ENCODE measurements around the gene NCOA5. TPM values are rescaled to one million over a fixed set of nuclear protein-coding genes. Genes with fewer than 3 reads are reported as not detected.
A peak's percentile ranks its signal among the peaks of the same experiment; 100 is the strongest.

Gene NCOA5
- total RNA-seq, 2 donors from 2014 or later = 14.5 to 15.0 TPM

DNA sequence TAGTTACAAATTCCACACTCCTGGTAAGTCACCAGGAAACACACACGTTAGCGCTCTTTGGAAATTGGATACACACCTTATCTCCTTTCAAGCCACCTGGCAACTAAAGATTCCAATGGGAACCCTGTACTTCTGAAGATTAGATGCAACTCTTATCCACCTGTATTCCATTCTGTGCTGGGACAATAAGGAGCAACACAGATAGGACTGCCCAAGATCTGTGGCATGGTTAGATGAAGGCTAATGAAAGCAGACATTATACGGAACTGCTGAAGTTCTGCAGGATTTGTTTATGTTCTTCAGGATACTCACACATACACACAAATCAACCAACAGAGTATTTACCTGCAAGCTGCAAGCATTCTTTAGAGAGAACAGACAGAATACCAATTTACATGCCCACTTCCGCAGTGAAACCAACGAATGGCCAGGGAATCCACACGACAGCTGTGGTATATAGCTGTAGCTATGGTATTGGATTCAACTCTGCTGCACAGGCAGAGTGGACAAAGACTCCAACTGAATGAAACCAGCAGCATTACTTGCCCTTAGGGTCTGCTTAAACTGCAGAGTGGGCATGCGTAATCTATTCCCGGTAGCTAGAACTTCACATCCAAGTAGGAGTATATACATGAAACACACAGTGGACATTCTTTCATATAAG lies 12.0 kb downstream of the NCOA5 start:
- ATAC-seq = no peak
- H3K27me3 Mint-ChIP-seq = no peaks in the 10 kb centered on the region

DNA sequence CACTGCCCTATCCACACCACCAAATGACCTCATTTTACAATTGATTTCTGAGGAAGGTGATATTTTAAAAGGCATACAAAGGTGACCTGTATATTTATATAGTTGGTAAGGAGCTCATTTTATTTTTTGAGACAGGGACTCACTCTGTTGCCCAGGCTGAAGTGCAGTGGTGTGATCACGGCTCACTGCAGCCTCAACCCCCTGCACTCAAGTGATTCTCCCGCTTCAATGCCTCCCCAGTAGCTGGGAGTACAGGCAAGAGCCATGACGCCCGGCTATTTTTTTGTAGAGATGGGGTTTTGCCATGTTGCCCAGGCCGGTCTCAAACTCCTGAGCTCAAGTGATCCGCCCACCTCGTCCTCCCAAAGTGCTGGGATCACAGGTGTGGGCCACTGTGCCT lies 13.0 kb downstream of the NCOA5 start:
- no peaks in the 10 kb centered on the region for H3K27me3 Mint-ChIP-seq

More for the DNA sequence above, 12.0 kb downstream of the NCOA5 start:
- H3K4me1 Mint-ChIP-seq = peaks cover 20% of the 10 kb centered on the region
- H3K9me3 ChIP-seq (ENCODE audit: control insufficient read depth, low read length, poor library complexity, severe bottlenecking) = no peaks in the 10 kb centered on the region
- H3K36me3 Mint-ChIP-seq (ENCODE audit: low read depth) = peaks cover 7% of the 10 kb centered on the region
- H3K4me3 Mint-ChIP-seq = no peak overlapping the region
- H3K27ac Mint-ChIP-seq = no peak overlapping the region
- DNase-seq = no peak

DNA sequence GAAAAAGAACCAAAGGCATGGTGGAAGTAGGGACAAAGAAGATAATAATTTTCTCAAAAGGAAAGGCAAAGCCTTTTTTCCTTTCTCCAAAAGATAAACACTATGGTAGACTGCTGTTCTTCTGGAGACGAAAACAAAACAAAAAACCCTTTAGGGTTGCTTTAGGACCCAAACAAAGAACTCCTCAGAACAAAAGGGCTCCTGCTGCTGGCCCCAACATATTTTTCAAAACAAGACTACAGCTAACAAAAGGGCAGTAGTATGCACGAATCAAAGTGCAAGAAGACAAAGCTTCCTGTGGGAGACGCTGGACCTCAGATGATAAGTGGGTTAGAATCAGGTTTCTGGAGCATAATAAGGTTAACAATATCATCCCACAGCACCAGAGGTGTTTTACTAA lies 15.8 kb downstream of the NCOA5 start:
- peaks cover 8% of the 10 kb centered on the region for H3K4me1 Mint-ChIP-seq
- no peaks in the 10 kb centered on the region for H3K9me3 ChIP-seq (ENCODE audit: control insufficient read depth, low read length, poor library complexity, severe bottlenecking)
- ATAC-seq (no peak), DNase-seq (no peak)
- H3K27me3 Mint-ChIP-seq = no peaks in the 10 kb centered on the region
- H3K4me3 Mint-ChIP-seq = no peak overlapping the region
- no peak overlapping the region for H3K27ac Mint-ChIP-seq
- H3K36me3 Mint-ChIP-seq (ENCODE audit: low read depth) = peaks cover 8% of the 10 kb centered on the region

More for the DNA sequence above, 13.0 kb downstream of the NCOA5 start:
- no peak for DNase-seq
- no peaks in the 10 kb centered on the region for H3K9me3 ChIP-seq (ENCODE audit: control insufficient read depth, low read length, poor library complexity, severe bottlenecking)
- ATAC-seq = no peak
- peaks cover 7% of the 10 kb centered on the region for H3K36me3 Mint-ChIP-seq (ENCODE audit: low read depth)
- no peak overlapping the region for H3K4me3 Mint-ChIP-seq
- peaks cover 14% of the 10 kb centered on the region for H3K4me1 Mint-ChIP-seq
- no peak overlapping the region for H3K27ac Mint-ChIP-seq

DNA sequence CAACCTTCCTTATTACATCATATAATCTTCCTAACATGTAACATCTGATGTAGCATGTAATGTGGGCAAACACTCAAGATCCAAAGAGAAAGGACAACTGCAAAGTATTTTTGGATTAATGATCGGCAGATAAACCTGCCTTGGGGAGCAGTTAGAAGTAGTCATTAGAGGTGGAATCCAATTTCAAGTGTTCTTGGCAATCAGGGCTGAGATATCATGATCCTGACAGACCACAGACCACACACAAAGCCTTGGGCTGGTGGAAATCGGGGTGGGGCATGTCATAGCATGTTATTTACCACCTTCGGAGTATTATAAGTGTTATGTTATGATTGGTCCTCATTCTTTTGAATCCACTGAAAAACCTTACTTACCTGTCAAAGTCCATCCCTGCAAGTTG lies 16.3 kb downstream of the NCOA5 start:
- no peak overlapping the region for H3K27ac Mint-ChIP-seq
- no peak for ATAC-seq
- H3K36me3 Mint-ChIP-seq (ENCODE audit: low read depth) = peaks cover 10% of the 10 kb centered on the region

DNA sequence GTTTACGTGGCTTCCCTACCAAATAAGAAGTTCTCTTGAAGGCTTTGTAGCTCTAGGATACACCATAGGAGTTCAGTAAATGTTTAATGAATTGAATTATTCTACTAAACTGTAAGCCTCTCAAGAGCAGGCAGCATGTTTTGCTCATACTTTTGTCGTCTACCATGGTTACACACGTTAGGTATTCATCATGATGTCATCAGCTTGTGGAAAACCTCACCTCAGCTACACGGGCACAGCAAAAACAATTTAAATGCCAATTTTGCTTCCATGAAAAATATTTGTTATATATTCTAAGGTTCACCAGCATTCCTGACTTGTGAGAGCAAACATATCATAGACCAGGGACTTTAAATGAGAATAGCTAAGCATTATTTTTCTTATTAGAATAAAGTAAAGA lies 16.7 kb downstream of the NCOA5 start:
- no peak overlapping the region for H3K27ac Mint-ChIP-seq
- H3K36me3 Mint-ChIP-seq (ENCODE audit: low read depth) = peaks cover 12% of the 10 kb centered on the region

More for the DNA sequence above, 16.3 kb downstream of the NCOA5 start:
- H3K9me3 ChIP-seq (ENCODE audit: control insufficient read depth, low read length, poor library complexity, severe bottlenecking) = no peaks in the 10 kb centered on the region
- H3K4me1 Mint-ChIP-seq = peaks cover 8% of the 10 kb centered on the region
- no peak for DNase-seq
- H3K4me3 Mint-ChIP-seq = no peak overlapping the region
- no peaks in the 10 kb centered on the region for H3K27me3 Mint-ChIP-seq

DNA sequence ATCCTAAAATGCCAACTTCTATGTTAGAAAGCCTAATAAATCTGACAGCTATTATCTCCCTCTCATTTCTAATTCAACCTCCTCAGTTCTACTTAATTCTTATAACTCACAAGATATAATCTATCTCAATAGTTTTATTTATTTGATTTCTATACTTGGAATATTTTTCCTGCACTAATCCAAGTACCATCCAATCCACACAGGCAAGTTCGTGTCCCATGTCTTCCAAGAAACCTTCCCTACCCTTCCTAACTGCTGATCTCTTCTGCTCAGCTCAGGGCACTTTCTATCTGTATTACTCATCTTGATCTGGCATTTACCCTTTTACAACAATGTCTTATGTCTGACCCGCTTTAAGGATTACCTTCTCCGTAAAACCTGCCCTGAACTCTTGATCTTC lies 18.2 kb downstream of the NCOA5 start:
- Mint-ChIP-seq H3K27ac (no peak overlapping the region), H3K27me3 (no peaks in the 10 kb centered on the region), H3K36me3 (ENCODE audit: low read depth) (peaks cover 12% of the 10 kb centered on the region), H3K4me3 (no peak overlapping the region), H3K4me1 (peaks cover 8% of the 10 kb centered on the region)
- no peak for DNase-seq
- no peak for ATAC-seq
- no peaks in the 10 kb centered on the region for H3K9me3 ChIP-seq (ENCODE audit: control insufficient read depth, low read length, poor library complexity, severe bottlenecking)

More for the DNA sequence above, 16.7 kb downstream of the NCOA5 start:
- no peaks in the 10 kb centered on the region for H3K9me3 ChIP-seq (ENCODE audit: control insufficient read depth, low read length, poor library complexity, severe bottlenecking)
- ATAC-seq = no peak
- DNase-seq = no peak
- Mint-ChIP-seq H3K4me1 (peaks cover 8% of the 10 kb centered on the region), H3K27me3 (no peaks in the 10 kb centered on the region), H3K4me3 (no peak overlapping the region)

DNA sequence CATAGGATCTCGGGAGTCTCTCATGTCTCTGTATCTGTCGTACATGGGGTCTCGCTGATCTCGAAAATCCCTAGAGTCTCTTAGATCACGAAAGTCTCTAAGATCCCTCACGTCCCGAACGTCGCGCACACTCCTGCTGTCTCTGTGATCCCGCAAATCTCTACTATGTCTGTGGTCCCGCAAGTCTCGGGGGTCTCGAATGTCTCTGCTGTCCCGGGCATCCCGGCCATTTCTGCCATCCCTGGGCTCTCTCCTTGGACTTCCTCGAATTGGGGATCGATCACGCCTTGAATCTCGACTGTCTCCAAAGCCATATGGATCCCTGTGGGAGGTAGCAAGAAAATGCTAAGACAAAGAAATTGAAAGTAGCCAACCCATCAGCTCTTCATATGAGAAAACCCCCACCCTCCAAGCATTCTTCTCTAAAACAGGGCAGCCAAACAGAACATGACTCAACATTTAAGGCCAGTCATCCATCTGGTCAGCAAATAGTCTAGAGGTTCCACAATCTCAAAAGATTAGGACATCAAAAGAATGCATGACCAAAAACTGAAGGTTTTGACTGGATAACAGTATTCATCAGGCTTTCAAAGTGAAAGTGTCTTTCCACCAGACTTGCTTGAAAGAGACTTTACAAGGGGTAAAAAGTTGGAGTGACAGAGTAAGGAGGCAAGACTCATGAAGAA lies 19.4 kb downstream of the NCOA5 start:
- ATAC-seq (no peak), DNase-seq (no peak)
- H3K4me3 Mint-ChIP-seq = no peak overlapping the region
- no peaks in the 10 kb centered on the region for H3K27me3 Mint-ChIP-seq
- H3K9me3 ChIP-seq (ENCODE audit: control insufficient read depth, low read length, poor library complexity, severe bottlenecking) = no peaks in the 10 kb centered on the region
- no peak overlapping the region for H3K27ac Mint-ChIP-seq
- peaks cover 15% of the 10 kb centered on the region for H3K36me3 Mint-ChIP-seq (ENCODE audit: low read depth)
- H3K4me1 Mint-ChIP-seq = peaks cover 8% of the 10 kb centered on the region

DNA sequence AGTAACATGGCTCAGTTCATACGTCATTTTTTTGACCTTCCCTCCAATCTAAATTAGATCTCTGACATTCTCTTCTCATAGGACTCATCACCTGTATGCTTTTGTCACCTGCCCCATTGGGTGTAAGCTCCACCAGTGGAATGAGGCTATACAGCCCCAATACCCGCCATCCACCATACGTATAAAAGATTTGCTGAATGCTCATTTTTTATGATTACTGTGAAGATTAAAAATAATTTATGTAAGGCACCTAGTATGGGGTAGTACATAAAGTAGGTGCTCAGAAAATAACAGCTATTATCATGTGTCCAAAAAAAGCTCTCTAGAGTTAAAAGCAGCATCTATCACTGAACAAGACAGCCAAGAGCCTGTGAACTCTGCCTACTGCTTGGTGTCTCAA lies 24.1 kb downstream of the NCOA5 start:
- no peak for DNase-seq
- H3K4me3 Mint-ChIP-seq = no peak overlapping the region

DNA sequence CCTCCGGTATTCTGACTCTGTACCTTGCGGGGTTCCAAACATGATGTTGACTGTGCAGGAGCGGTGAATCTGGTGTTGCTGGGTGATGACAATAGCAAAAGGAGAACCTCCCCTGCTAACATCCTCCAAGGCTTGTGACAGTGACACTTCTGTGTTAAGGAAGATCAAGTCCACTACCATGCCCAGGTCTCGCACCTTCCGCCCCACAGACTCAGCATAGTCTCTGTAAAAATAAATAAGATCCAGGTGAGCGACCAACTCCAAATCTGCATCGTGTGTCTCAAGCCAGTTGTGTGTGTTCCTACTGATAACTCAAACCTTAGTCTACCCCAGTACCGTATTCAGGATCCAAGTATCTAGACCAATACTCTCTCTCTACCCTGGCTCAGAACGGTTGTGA lies 24.8 kb downstream of the NCOA5 start:
- H3K9me3 ChIP-seq (ENCODE audit: control insufficient read depth, low read length, poor library complexity, severe bottlenecking) = no peaks in the 10 kb centered on the region
- H3K36me3 Mint-ChIP-seq (ENCODE audit: low read depth) = peaks cover 29% of the 10 kb centered on the region
- H3K27me3 Mint-ChIP-seq = peaks cover 4% of the 10 kb centered on the region
- DNase-seq (no peak), ATAC-seq (no peak)
- H3K27ac Mint-ChIP-seq = no peak overlapping the region
- H3K4me3 Mint-ChIP-seq = no peak overlapping the region
- H3K4me1 Mint-ChIP-seq = peaks cover 37% of the 10 kb centered on the region

More for the DNA sequence above, 24.1 kb downstream of the NCOA5 start:
- H3K4me1 Mint-ChIP-seq = peaks cover 30% of the 10 kb centered on the region
- H3K27ac Mint-ChIP-seq = no peak overlapping the region
- peaks cover 27% of the 10 kb centered on the region for H3K36me3 Mint-ChIP-seq (ENCODE audit: low read depth)
- ATAC-seq = no peak
- H3K9me3 ChIP-seq (ENCODE audit: control insufficient read depth, low read length, poor library complexity, severe bottlenecking) = no peaks in the 10 kb centered on the region
- no peaks in the 10 kb centered on the region for H3K27me3 Mint-ChIP-seq

DNA sequence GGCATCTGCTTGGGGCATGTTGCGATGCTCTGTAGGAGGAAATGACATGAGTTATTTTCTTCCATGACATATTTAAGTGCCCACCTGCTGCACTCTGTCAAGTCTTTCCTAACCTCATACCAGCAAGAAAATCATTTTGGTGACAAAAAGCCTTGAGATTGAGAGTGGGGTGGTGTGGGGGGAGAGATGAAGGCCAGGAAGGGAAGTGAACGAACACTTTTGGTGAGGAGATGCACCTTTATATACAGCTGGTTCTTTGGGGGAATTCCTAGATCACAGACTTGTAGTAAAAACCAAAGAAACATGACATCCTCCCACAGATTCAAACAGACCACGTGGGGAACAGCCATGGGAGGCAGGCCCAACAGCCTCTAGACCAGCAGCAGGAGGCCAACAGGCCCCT lies 26.1 kb downstream of the NCOA5 start:
- Mint-ChIP-seq H3K4me3 (no peak overlapping the region), H3K4me1 (peaks cover 45% of the 10 kb centered on the region), H3K27me3 (peaks cover 6% of the 10 kb centered on the region), H3K36me3 (ENCODE audit: low read depth) (peaks cover 28% of the 10 kb centered on the region), H3K27ac (no peak overlapping the region)
- ATAC-seq = no peak
- H3K9me3 ChIP-seq (ENCODE audit: control insufficient read depth, low read length, poor library complexity, severe bottlenecking) = no peaks in the 10 kb centered on the region
- no peak for DNase-seq

DNA sequence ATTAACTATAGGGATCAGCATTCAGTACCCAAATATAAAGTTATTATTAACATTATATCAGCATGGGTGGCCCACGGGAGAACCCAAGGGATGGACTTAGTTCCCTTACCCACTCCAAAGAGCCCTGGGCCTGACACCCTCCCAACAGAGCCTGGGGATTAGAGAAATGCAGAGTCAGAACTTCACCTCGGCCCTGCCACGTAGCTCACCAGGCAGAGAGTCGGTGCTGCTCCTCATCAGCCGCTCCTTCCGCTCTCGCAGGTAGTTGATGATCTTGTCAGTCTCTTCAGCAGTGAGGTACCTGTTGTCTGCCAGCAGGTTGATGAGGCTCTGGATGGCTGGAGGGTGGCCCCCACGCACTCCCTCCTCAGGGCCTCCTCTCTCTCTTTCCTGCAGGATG lies 26.6 kb downstream of the NCOA5 start:
- Mint-ChIP-seq H3K4me1 (peaks cover 49% of the 10 kb centered on the region), H3K4me3 (no peak overlapping the region), H3K27ac (no peak overlapping the region), H3K36me3 (ENCODE audit: low read depth) (peaks cover 24% of the 10 kb centered on the region), H3K27me3 (peaks cover 6% of the 10 kb centered on the region)
- DNase-seq (no peak), ATAC-seq (no peak)
- H3K9me3 ChIP-seq (ENCODE audit: control insufficient read depth, low read length, poor library complexity, severe bottlenecking) = no peaks in the 10 kb centered on the region

DNA sequence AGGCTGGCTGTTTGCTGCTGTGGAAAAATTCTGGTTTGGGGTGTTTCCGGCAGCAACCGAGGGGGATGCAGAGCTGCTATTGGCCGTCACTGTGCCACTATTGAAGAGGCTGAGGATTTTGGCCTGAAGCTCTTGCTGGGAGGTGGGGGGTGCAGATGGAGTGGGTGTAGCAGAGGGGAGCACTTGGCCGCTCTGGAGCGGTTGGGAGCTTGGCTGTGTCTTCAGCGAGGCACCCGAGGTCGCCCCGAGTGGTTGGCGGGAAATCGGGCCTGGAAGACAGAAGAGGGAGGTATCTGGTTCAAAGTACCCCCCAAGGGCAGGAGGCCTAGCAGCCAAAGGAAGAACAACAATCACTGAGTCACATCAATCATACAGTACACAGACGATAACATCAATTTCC lies 27.1 kb downstream of the NCOA5 start:
- no peak for DNase-seq
- H3K4me1 Mint-ChIP-seq = peaks cover 51% of the 10 kb centered on the region
- no peaks in the 10 kb centered on the region for H3K9me3 ChIP-seq (ENCODE audit: control insufficient read depth, low read length, poor library complexity, severe bottlenecking)
- H3K27ac Mint-ChIP-seq = no peak overlapping the region
- H3K27me3 Mint-ChIP-seq = peaks cover 6% of the 10 kb centered on the region
- no peak for ATAC-seq
- no peak overlapping the region for H3K4me3 Mint-ChIP-seq
- peaks cover 24% of the 10 kb centered on the region for H3K36me3 Mint-ChIP-seq (ENCODE audit: low read depth)

DNA sequence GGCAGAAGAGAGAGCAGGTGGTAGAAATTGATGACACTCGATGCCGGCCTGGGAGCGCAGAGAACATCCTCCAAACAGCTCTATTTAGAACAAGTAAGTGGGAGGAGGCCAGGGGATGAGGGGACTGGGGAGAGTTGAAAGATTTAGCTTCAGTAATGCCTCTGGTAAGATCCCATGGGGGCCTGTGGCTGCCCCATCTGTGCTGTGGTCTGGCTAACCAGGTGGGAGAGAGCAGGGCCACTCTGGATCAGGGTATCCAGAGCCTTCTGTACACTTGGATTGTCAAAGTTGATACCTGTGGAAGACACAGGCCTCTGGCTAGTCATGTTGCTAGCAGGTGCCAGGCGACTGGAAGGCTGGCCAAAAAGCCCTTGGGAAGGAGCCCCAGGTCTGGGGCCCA lies 27.6 kb downstream of the NCOA5 start:
- peaks cover 51% of the 10 kb centered on the region for H3K4me1 Mint-ChIP-seq
- no peak overlapping the region for H3K27ac Mint-ChIP-seq
- H3K36me3 Mint-ChIP-seq (ENCODE audit: low read depth) = peaks cover 24% of the 10 kb centered on the region
- ATAC-seq (no peak), DNase-seq (no peak)
- H3K27me3 Mint-ChIP-seq = peaks cover 6% of the 10 kb centered on the region
- H3K4me3 Mint-ChIP-seq = no peak overlapping the region
- H3K9me3 ChIP-seq (ENCODE audit: control insufficient read depth, low read length, poor library complexity, severe bottlenecking) = no peaks in the 10 kb centered on the region

DNA sequence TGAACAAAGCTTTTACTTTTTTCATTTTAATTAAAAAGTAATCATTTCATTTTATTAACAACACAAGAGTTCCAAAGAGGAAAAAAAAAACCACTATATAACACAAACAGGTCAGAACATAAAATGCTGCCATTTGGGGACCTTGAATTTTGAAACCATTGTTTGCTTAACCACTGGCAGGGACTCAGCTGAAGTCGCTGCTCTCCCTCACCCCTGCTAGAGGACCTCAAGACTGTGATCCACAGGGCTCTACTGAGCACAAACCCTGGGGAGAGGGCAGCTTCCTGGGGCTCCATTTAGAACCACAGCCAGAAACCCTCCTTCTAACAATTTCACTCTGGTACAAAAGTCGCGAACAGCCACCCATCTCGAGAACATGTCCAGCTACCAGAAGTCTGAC lies 28.8 kb downstream of the NCOA5 start:
- H3K36me3 Mint-ChIP-seq (ENCODE audit: low read depth) = peaks cover 24% of the 10 kb centered on the region
- H3K27ac Mint-ChIP-seq = no peak overlapping the region
- H3K9me3 ChIP-seq (ENCODE audit: control insufficient read depth, low read length, poor library complexity, severe bottlenecking) = no peaks in the 10 kb centered on the region
- peak overlapping the region; percentile 2 for H3K4me3 Mint-ChIP-seq
- peaks cover 6% of the 10 kb centered on the region for H3K27me3 Mint-ChIP-seq
- ATAC-seq = no peak
- no peak for DNase-seq
- peaks cover 51% of the 10 kb centered on the region for H3K4me1 Mint-ChIP-seq

All from T-helper 17 cell (primary cell).